Measurements from ENCODE around the gene NKX1-1.

- TF ChIP-seq CBX5 (IDR thresholded peaks at IDR 0.05; ENCODE audit: low read depth, low read length): no peak
- TF ChIP-seq CTCF (IDR thresholded peaks at IDR 0.05; ENCODE audit: control extremely low read depth in 1 of 3, insufficient read depth in 1 of 3, low read depth in 1 of 3, low read length in 3 of 3): no peak
- no peak for TF ChIP-seq TBP (IDR thresholded peaks at IDR 0.05; ENCODE audit: low read depth, low read length)
- no peak for TF ChIP-seq RBBP5 (IDR thresholded peaks at IDR 0.05; ENCODE audit: borderline replicate concordance, low read depth, low read length)
- TF ChIP-seq CREB1 (IDR thresholded peaks at IDR 0.05): no peak
- no peak for TF ChIP-seq EZH2 (IDR thresholded peaks at IDR 0.05; ENCODE audit: low read depth, low read length, severe bottlenecking)
- no peak for TF ChIP-seq POLR2AphosphoS5 (IDR thresholded peaks at IDR 0.05; ENCODE audit: low read depth, low read length)
- TF ChIP-seq RAD21 (IDR thresholded peaks at IDR 0.05 in 1 of 2, conservative IDR thresholded peaks at IDR 0.05 in 1 of 2; ENCODE audit: low read depth in 2 of 2, low read length in 2 of 2): no peak
- TF ChIP-seq POLR2A (IDR thresholded peaks at IDR 0.05; ENCODE audit: control extremely low read depth in 1 of 2, low read depth in 2 of 2, low read length in 2 of 2): no peak
- no peak for TF ChIP-seq NRF1 (IDR thresholded peaks at IDR 0.05; ENCODE audit: low read depth, low read length)
- TF ChIP-seq EGR1 (IDR thresholded peaks at IDR 0.05; ENCODE audit: borderline replicate concordance, low read depth, low read length): no peak
- no peak for TF ChIP-seq SIX5 (IDR thresholded peaks at IDR 0.05; ENCODE audit: low read depth, low read length)
- TF ChIP-seq SUZ12 (IDR thresholded peaks at IDR 0.05; ENCODE audit: low read length): no peak
- TF ChIP-seq USF2 (IDR thresholded peaks at IDR 0.05; ENCODE audit: low read length): no peak
Observed at GRCh38 chr4:1421657-1422056, 15.4 kb upstream of the NKX1-1 start.

Data from H1 (cell line).